GM12801 (cell line): ENCODE data around the gene CCM2.

Source experiments
- CTCF ChIP-seq: IDR thresholded peaks from one replicate; pipeline ENCODE4 v1.5.1; 2011; ENCODE audit warnings: control low read depth; ENCODE audit not compliant: insufficient read length; ENCODE audit errors: extremely low read depth

Gene CCM2

GRCh38 chr7:45071528-45071927, 71.5 kb downstream of the CCM2 start:
- no peak for TF ChIP-seq CTCF

- TF ChIP-seq CTCF: no peak
Observed at GRCh38 chr7:45072131-45073030, 72.4 kb downstream of the CCM2 start.

GRCh38 chr7:45073031-45073785, 73.2 kb downstream of the CCM2 start:
- TF ChIP-seq CTCF: no peak

GRCh38 chr7:45073786-45074527, 74.0 kb downstream of the CCM2 start:
- no peak for TF ChIP-seq CTCF

- TF ChIP-seq CTCF: no peak
Observed at GRCh38 chr7:45074528-45075354, 74.7 kb downstream of the CCM2 start.

- no peak for TF ChIP-seq CTCF
Observed at GRCh38 chr7:45075355-45075644, 75.3 kb downstream of the CCM2 start.
